ENCODE results near the gene PEX3.

Gene PEX3

GRCh38 chr6:143450453-143451371 lies at the start of gene PEX3, which contains the start of gene ADAT2:
PEX3 (plus strand) TSS chr6:143450805; CDS start chr6:143451043, 238 bp downstream.
ADAT2 (minus strand) TSS chr6:143450695; CDS start chr6:143450658, 37 bp downstream.
- peak; percentile 73 for DNase-seq (ENCODE audit: low read depth, low spot score)

- DNase-seq (ENCODE audit: low read depth, low spot score) = no peak
These were observed 49.5 kb upstream of the PEX3 start for GRCh38 chr6:143401068-143401446.

GRCh38 chr6:143401636-143402370 lies 48.8 kb upstream of the PEX3 start:
- no peak for DNase-seq (ENCODE audit: low read depth, low spot score)

GRCh38 chr6:143402721-143403336 lies 47.8 kb upstream of the PEX3 start:
- DNase-seq (ENCODE audit: low read depth, low spot score) = no peak

GRCh38 chr6:143405373-143406154 lies 45.0 kb upstream of the PEX3 start:
- DNase-seq (ENCODE audit: low read depth, low spot score) = no peak

GRCh38 chr6:143406673-143407072 lies 43.9 kb upstream of the PEX3 start:
- no peak for DNase-seq (ENCODE audit: low read depth, low spot score)

- DNase-seq (ENCODE audit: low read depth, low spot score) = no peak
These were observed 42.3 kb upstream of the PEX3 start for GRCh38 chr6:143408151-143408786.

GRCh38 chr6:143408787-143409162 lies 41.8 kb upstream of the PEX3 start:
- no peak for DNase-seq (ENCODE audit: low read depth, low spot score)

GRCh38 chr6:143410859-143411270 lies 39.7 kb upstream of the PEX3 start:
- no peak for DNase-seq (ENCODE audit: low read depth, low spot score)

GRCh38 chr6:143414769-143415168 lies 35.8 kb upstream of the PEX3 start:
- DNase-seq (ENCODE audit: low read depth, low spot score) = no peak

GRCh38 chr6:143419526-143419925 lies 31.1 kb upstream of the PEX3 start:
- DNase-seq (ENCODE audit: low read depth, low spot score) = no peak

GRCh38 chr6:143426026-143426425 lies 24.6 kb upstream of the PEX3 start:
- DNase-seq (ENCODE audit: low read depth, low spot score) = no peak

GRCh38 chr6:143427109-143427817 lies 23.3 kb upstream of the PEX3 start:
- DNase-seq (ENCODE audit: low read depth, low spot score) = peak; percentile 30

- DNase-seq (ENCODE audit: low read depth, low spot score) = no peak
These were observed 20.6 kb upstream of the PEX3 start for GRCh38 chr6:143429970-143430369.

GRCh38 chr6:143431226-143431625 lies 19.4 kb upstream of the PEX3 start:
- DNase-seq (ENCODE audit: low read depth, low spot score) = no peak

- DNase-seq (ENCODE audit: low read depth, low spot score) = no peak
These were observed 18.0 kb upstream of the PEX3 start for GRCh38 chr6:143432588-143432987.

- DNase-seq (ENCODE audit: low read depth, low spot score) = no peak
These were observed 9.6 kb upstream of the PEX3 start for GRCh38 chr6:143441010-143441409.

GRCh38 chr6:143441680-143442545 lies 8.7 kb upstream of the PEX3 start:
- no peak for DNase-seq (ENCODE audit: low read depth, low spot score)

- no peak for DNase-seq (ENCODE audit: low read depth, low spot score)
These were observed 7.5 kb upstream of the PEX3 start for GRCh38 chr6:143443096-143443495.

Data from iPS DF 19.7 (cell line).